HCT116 (cell line): ENCODE data around the gene ZNF254. TPM values are rescaled to one million over a fixed set of nuclear protein-coding genes. Genes with fewer than 3 reads are reported as not detected.

Source experiments
- ATAC-seq: fragments of 200-7000 bp; cut with Tn5 transposase; 2 replicates; pipeline ENCODE4 v1.9.1; 2020; ENCODE audit warnings: mild to moderate bottlenecking, moderate library complexity
- BruUV-seq: library from RNA; stranded (reverse); fragments of 400-500 nt; replicated peaks from 2 replicates; lab custom pipeline; 2021; lab: Mats Ljungman, UMichigan
- CTCF ChIA-PET: fragments of 300-600 bp; sonication (Branson Sonifier 250); formaldehyde crosslinking; loops from one replicate; lab custom pipeline; 2021; ENCODE audit warnings: antibody characterized with exemption; lab: Charles Lee
- POLR2A ChIA-PET: fragments of 300-600, 350-600 bp; sonication (Branson Sonifier 250); formaldehyde crosslinking; loops from one replicate; lab custom pipeline; 2021; ENCODE audit warnings: antibody characterized with exemption; lab: Charles Lee
- RAD21 ChIA-PET, 2 experiments: fragments of 300-600 bp; sonication (Branson Sonifier 250); formaldehyde crosslinking; loops; one replicate each; lab custom pipeline; 2023; ENCODE audit warnings: low total read pairs in 2 of 2; ENCODE audit not compliant: uncharacterized antibody in 2 of 2, unreplicated experiment in 2 of 2, low non-redundant PET in 1 of 2; lab: Charles Lee
- DNase-seq: peaks from one replicate; pipeline ENCODE4 v3.0.0-alpha.2; 2010; ENCODE audit warnings: low read depth, low spot score
- H2AFZ ChIP-seq: fragments of 200-600 bp; shearing (Covaris generic), sonication (generic); 2 replicates; pipeline ENCODE4 v1.6.1; 2017; ENCODE audit warnings: low read depth, mixed run types, mixed read lengths, antibody characterized with exemption, low read length; ENCODE audit not compliant: poor library complexity, severe bottlenecking
- H3K27ac ChIP-seq: 2 replicates; pipeline ENCODE4 v1.5.1; 2012; ENCODE audit warnings: low read depth, low read length
- H3K27me3 ChIP-seq: fragments of 200-600 bp; sonication (generic); 2 replicates; pipeline ENCODE4 v1.6.1; 2016; ENCODE audit warnings: mixed run types, low read length, mixed read lengths; ENCODE audit not compliant: insufficient read depth
- H3K36me3 ChIP-seq, 2 experiments: fragments of 200-500 bp in 1 of 2; fragments of 200-600 bp in 1 of 2; sonication (Bioruptor generic) in 1 of 2; sonication (generic) in 1 of 2; 2 replicates each; pipeline versions ENCODE4 v1.5.1 to v1.6.1; 2014 to 2016; ENCODE audit warnings: low read length in 2 of 2, inconsistent platforms in 1 of 2, mixed read lengths in 1 of 2, mixed run types in 1 of 2; ENCODE audit not compliant: insufficient read depth in 2 of 2, control insufficient read depth in 1 of 2
- H3K4me1 ChIP-seq, 2 experiments: fragments of 200-600 bp in 1 of 2; sonication (generic) in 1 of 2; 2 replicates each; pipeline versions ENCODE4 v1.5.1 to v1.6.1; 2012 to 2017; ENCODE audit warnings: low read length in 2 of 2, inconsistent platforms in 1 of 2, mild to moderate bottlenecking in 1 of 2, mixed read lengths in 1 of 2, mixed run types in 1 of 2, moderate library complexity in 1 of 2; ENCODE audit not compliant: insufficient read depth in 2 of 2, control insufficient read depth in 1 of 2
- H3K4me2 ChIP-seq: fragments of 200-600 bp; sonication (generic); 2 replicates; pipeline ENCODE4 v1.6.1; 2017; ENCODE audit warnings: mixed run types, low read length, mixed read lengths
- H3K4me3 ChIP-seq, 2 experiments: fragments of 200-600 bp in 1 of 2; sonication (generic) in 1 of 2; replicated peaks in 1 of 2; 2 replicates each; pipeline ENCODE4 v1.5.1; 2011 to 2016; ENCODE audit warnings: low read length in 2 of 2, control low read depth in 1 of 2, low read depth in 1 of 2, mild to moderate bottlenecking in 1 of 2, mixed read lengths in 1 of 2, mixed run types in 1 of 2
- H3K79me2 ChIP-seq: fragments of 200-600 bp; sonication (generic); 2 replicates; pipeline ENCODE4 v1.6.1; 2017; ENCODE audit warnings: mild to moderate bottlenecking, mixed run types, low read length, moderate library complexity, mixed read lengths; ENCODE audit not compliant: insufficient read depth
- H3K9ac ChIP-seq: fragments of 200-600 bp; sonication (generic); 2 replicates; pipeline ENCODE4 v1.6.1; 2016; ENCODE audit warnings: low read length, mixed read lengths
- H3K9me2 ChIP-seq: fragments of 200-600 bp; sonication (generic), shearing (Covaris generic); 2 replicates; pipeline ENCODE4 v1.6.1; 2017; ENCODE audit warnings: mixed run types, mild to moderate bottlenecking, moderate library complexity; ENCODE audit not compliant: insufficient read depth
- H3K9me3 ChIP-seq, 2 experiments: fragments of 200-500 bp in 1 of 2; fragments of 200-600 bp in 1 of 2; sonication (Bioruptor generic) in 1 of 2; sonication (generic) in 1 of 2; 2 replicates each; pipeline ENCODE4 v1.6.1; 2014 to 2017; ENCODE audit warnings: low read length in 2 of 2, mixed read lengths in 2 of 2, inconsistent platforms in 1 of 2, low read depth in 1 of 2, mild to moderate bottlenecking in 1 of 2, mixed run types in 1 of 2, moderate library complexity in 1 of 2; ENCODE audit not compliant: control insufficient read depth in 1 of 2, insufficient read depth in 1 of 2
- H4K20me1 ChIP-seq: fragments of 200-600 bp; sonication (generic), shearing (Covaris generic); 2 replicates; pipeline ENCODE4 v1.6.1; 2017; ENCODE audit warnings: mixed run types, mild to moderate bottlenecking, moderate library complexity; ENCODE audit not compliant: insufficient read depth
- ATF3 ChIP-seq: IDR thresholded peaks from 2 replicates; pipeline ENCODE4 v1.6.1; 2012
- CBX3 ChIP-seq: IDR thresholded peaks from 2 replicates; pipeline ENCODE4 v1.6.1; 2012; ENCODE audit warnings: low read depth
- CEBPB ChIP-seq: IDR thresholded peaks from 2 replicates; pipeline ENCODE4 v1.6.1; 2012; ENCODE audit warnings: low read depth
- ELF1 ChIP-seq: IDR thresholded peaks from 2 replicates; pipeline ENCODE4 v1.6.1; 2012; ENCODE audit warnings: low read depth, borderline replicate concordance
- EZH2 ChIP-seq: fragments of 200-600 bp; sonication (generic); IDR thresholded peaks from 2 replicates; pipeline ENCODE4 v1.6.1; 2017; ENCODE audit warnings: antibody characterized with exemption, mixed run types
- EZH2phosphoT487 ChIP-seq: fragments of 200-600 bp; IDR thresholded peaks from 2 replicates; pipeline ENCODE4 v1.6.1; 2018; ENCODE audit warnings: antibody characterized with exemption, borderline replicate concordance
- FOSL1 ChIP-seq: IDR thresholded peaks from 2 replicates; pipeline ENCODE4 v1.6.1; 2012; ENCODE audit warnings: low read depth
- JUND ChIP-seq: IDR thresholded peaks from 2 replicates; pipeline ENCODE4 v1.6.1; 2012
- POLR2A ChIP-seq: IDR thresholded peaks from 2 replicates; pipeline ENCODE4 v1.7.0; 2011; ENCODE audit warnings: borderline replicate concordance; ENCODE audit not compliant: insufficient read depth, insufficient read length; ENCODE audit errors: extremely low read depth
- POLR2AphosphoS5 ChIP-seq: IDR thresholded peaks from 2 replicates; pipeline ENCODE4 v1.6.1; 2011; ENCODE audit warnings: mild to moderate bottlenecking, low read depth, low read length, moderate library complexity
- RAD21 ChIP-seq: IDR thresholded peaks from 2 replicates; pipeline ENCODE4 v1.6.1; 2012; ENCODE audit warnings: low read depth, mild to moderate bottlenecking
- SIN3A ChIP-seq: IDR thresholded peaks from 2 replicates; pipeline ENCODE4 v1.6.1; 2012; ENCODE audit warnings: low read depth
- SP1 ChIP-seq: IDR thresholded peaks from 2 replicates; pipeline ENCODE4 v1.6.1; 2012; ENCODE audit warnings: low read depth
- SRF ChIP-seq: IDR thresholded peaks from 2 replicates; pipeline ENCODE4 v1.6.1; 2012; ENCODE audit warnings: low read depth
- TCF7L2 ChIP-seq: IDR thresholded peaks from 2 replicates; pipeline ENCODE4 v1.7.0; 2011; ENCODE audit warnings: borderline replicate concordance, inconsistent platforms; ENCODE audit not compliant: insufficient read depth, insufficient read length; ENCODE audit errors: extremely low read depth
- YY1 ChIP-seq: IDR thresholded peaks from 2 replicates; pipeline ENCODE4 v1.6.1; 2011; ENCODE audit warnings: low read length, low read depth, moderate library complexity, mild to moderate bottlenecking; ENCODE audit not compliant: insufficient replicate concordance; ENCODE audit errors: extremely low read depth
- ZBTB33 ChIP-seq: IDR thresholded peaks from 2 replicates; pipeline ENCODE4 v1.6.1; 2011; ENCODE audit warnings: mild to moderate bottlenecking, low read length, moderate library complexity; ENCODE audit not compliant: insufficient replicate concordance; ENCODE audit errors: extremely low read depth
- intact Hi-C: fragments of 100-400 bp; cut with micrococcal nuclease; formaldehyde crosslinking; loops from 2 replicates; pipeline ENCODE4 v1.10.0; 2022
- total RNA-seq: library from RNA; stranded (reverse); gene quantifications from one replicate; pipeline ENCODE4 v1.2.1, GENCODE V29; 2021; ENCODE audit not compliant: unreplicated experiment
- TF ChIP-seq, protein P1 (sequence below), 3 experiments: fragments of 200-600 bp in 1 of 3; sonication (generic) in 1 of 3; IDR thresholded peaks in 2 of 3; conservative IDR thresholded peaks in 1 of 3; 2 replicates each; pipeline ENCODE4 v1.5.1; 2012 to 2017; ENCODE audit warnings: low read depth in 2 of 3, low read length in 2 of 3, antibody characterized with exemption in 1 of 3, borderline replicate concordance in 1 of 3, control low read depth in 1 of 3, mild to moderate bottlenecking in 1 of 3, mixed read lengths in 1 of 3, mixed run types in 1 of 3, moderate library complexity in 1 of 3; ENCODE audit not compliant: insufficient read depth in 1 of 3

The ZNF254 gene
- total RNA-seq, 1 experiment from 2014 or later, result 2.5 TPM

GRCh38 chr19:24065865-24066604 lies 21.0 kb upstream of the ZNF254 start (continued):
- TF ChIP-seq, protein P1, sequence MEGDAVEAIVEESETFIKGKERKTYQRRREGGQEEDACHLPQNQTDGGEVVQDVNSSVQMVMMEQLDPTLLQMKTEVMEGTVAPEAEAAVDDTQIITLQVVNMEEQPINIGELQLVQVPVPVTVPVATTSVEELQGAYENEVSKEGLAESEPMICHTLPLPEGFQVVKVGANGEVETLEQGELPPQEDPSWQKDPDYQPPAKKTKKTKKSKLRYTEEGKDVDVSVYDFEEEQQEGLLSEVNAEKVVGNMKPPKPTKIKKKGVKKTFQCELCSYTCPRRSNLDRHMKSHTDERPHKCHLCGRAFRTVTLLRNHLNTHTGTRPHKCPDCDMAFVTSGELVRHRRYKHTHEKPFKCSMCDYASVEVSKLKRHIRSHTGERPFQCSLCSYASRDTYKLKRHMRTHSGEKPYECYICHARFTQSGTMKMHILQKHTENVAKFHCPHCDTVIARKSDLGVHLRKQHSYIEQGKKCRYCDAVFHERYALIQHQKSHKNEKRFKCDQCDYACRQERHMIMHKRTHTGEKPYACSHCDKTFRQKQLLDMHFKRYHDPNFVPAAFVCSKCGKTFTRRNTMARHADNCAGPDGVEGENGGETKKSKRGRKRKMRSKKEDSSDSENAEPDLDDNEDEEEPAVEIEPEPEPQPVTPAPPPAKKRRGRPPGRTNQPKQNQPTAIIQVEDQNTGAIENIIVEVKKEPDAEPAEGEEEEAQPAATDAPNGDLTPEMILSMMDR (IDR thresholded peaks at IDR 0.05 in 2 of 3, conservative IDR thresholded peaks at IDR 0.05 in 1 of 3; ENCODE audit: borderline replicate concordance in 1 of 3, insufficient read depth in 1 of 3, low read depth in 2 of 3, low read length in 2 of 3), result no peak
- TF ChIP-seq CEBPB (no peak), SRF (no peak), CBX3 (no peak)

- Histone ChIP-seq H2AFZ (no peak overlapping the region), H3K27ac (no peak overlapping the region), H3K4me3 (no peak overlapping the region), H3K9ac (no peak overlapping the region), H3K79me2 (no peaks in the 10 kb centered on the region), H3K9me3 (peaks cover 3 to 8% of the 10 kb centered on the region in 2 experiments; a peak in 1 of 4 replicates), H3K9me2 (no peaks in the 10 kb centered on the region), H3K27me3 (no peaks in the 10 kb centered on the region), H3K4me1 (no peaks in the 10 kb centered on the region), H3K4me2 (no peak overlapping the region), H4K20me1 (no peaks in the 10 kb centered on the region), H3K36me3 (no peaks in the 10 kb centered on the region)
- no peak for ATAC-seq
- DNase-seq, result no peak
- ChIA-PET RAD21 (no interaction called here), CTCF (no interaction called here), POLR2A (no interaction called here)
- no TSS peak for BruUV-seq
- intact Hi-C loops, result no loop called here
- TF ChIP-seq RAD21 (no peak), TCF7L2 (no peak), EZH2phosphoT487 (no peak), ELF1 (no peak), FOSL1 (no peak), SIN3A (no peak), JUND (no peak), POLR2AphosphoS5 (no peak), EZH2 (no peak), POLR2A (no peak), ATF3 (no peak), CEBPB (no peak), YY1 (no peak), ZBTB33 (no peak), SP1 (no peak)
These were observed 16.9 kb upstream of the ZNF254 start for GRCh38 chr19:24069905-24070657.
